ENCODE measurements around the gene EFNA4. TPM values are rescaled to one million over a fixed set of nuclear protein-coding genes. Genes with fewer than 3 reads are reported as not detected.

EFNA4 gene
- total and polyA plus RNA-seq, 2 of the 8 experiments (the other 6 are each of a cell fraction or from before 2014, with no cell fraction given), result 21.9 to 23.9 TPM

GRCh38 chr1:155070158-155070621 lies 6.7 kb downstream of the EFNA4 start:
- Histone ChIP-seq H2BK15ac (ENCODE audit: low read length) (peak overlapping the region; percentile 61; the same call in 1 of the 2 replicates), H2BK12ac (ENCODE audit: low read depth, low read length) (0 out of 2 replicates have a peak overlapping the region, but pooled peaks have one; percentile 43), H3K27ac (ENCODE audit: low read depth, low read length) (no peak overlapping the region), H2BK120ac (replicated peaks; ENCODE audit: low read depth, low read length) (no peak overlapping the region), H3K4me2 (ENCODE audit: insufficient read depth in 1 of 2, low read depth in 2 of 2, low read length in 2 of 2) (peak overlapping the region; percentile 97 to 99), H4K8ac (ENCODE audit: extremely low read depth, insufficient read depth, low read length) (peak overlapping the region; percentile 16; the same call in 1 of the 2 replicates), H3K36me3 (ENCODE audit: control insufficient read depth in 2 of 4, insufficient read depth in 4 of 4, low read length in 3 of 4) (peaks cover 0 to 12% (median 4%) of the 10 kb centered on the region in 4 experiments; a peak in 5 of 8 replicates), H3K23ac (ENCODE audit: insufficient read length) (no peak overlapping the region), H2BK20ac (ENCODE audit: low read length) (no peak overlapping the region), H3K4me1 (replicated peaks in 1 of 4; ENCODE audit: control insufficient read depth in 3 of 4, insufficient read depth in 4 of 4, low read length in 3 of 4) (peaks cover 4 to 33% (median 21%) of the 10 kb centered on the region in 4 experiments), H3K18ac (ENCODE audit: extremely low read depth, low read length) (0 out of 2 replicates have a peak overlapping the region, but pooled peaks have one; percentile 51), H2AK5ac (ENCODE audit: low read depth, low read length) (0 out of 2 replicates have a peak overlapping the region, but pooled peaks have one; percentile 90), H3K9ac (replicated peaks in 1 of 4; ENCODE audit: extremely low read depth in 1 of 4, low read depth in 3 of 4, low read length in 3 of 4) (peak overlapping the region in 2 of 4 experiments; percentile 13 to 57; a peak in 2 of 7 replicates), H3K56ac (replicated peaks; ENCODE audit: insufficient read length, low read depth, low read length) (no peak overlapping the region), H3K79me2 (ENCODE audit: control insufficient read depth in 1 of 2, insufficient read depth in 2 of 2, low read length in 2 of 2) (peaks cover 0 to 5% of the 10 kb centered on the region in 2 experiments; a peak in 1 of 4 replicates), H2AFZ (ENCODE audit: low read length) (no peak overlapping the region), H4K91ac (replicated peaks; ENCODE audit: insufficient read length, low read length) (no peak overlapping the region), H2BK5ac (ENCODE audit: low read depth, low read length) (peak overlapping the region; percentile 60; the same call in 1 of the 2 replicates), H3K14ac (ENCODE audit: insufficient read length) (no peak overlapping the region), H3K79me1 (ENCODE audit: low read depth, low read length) (no peaks in the 10 kb centered on the region), H3K4me3 (ENCODE audit: extremely low read depth in 1 of 4, insufficient read depth in 2 of 4, low read depth in 3 of 4, low read length in 4 of 4) (peak overlapping the region; percentile 42 to 64 (median 57)), H4K20me1 (replicated peaks in 1 of 2; ENCODE audit: control insufficient read depth in 1 of 2, insufficient read depth in 2 of 2, low read length in 2 of 2) (peaks cover 12 to 19% of the 10 kb centered on the region in 2 experiments), H3K4ac (replicated peaks; ENCODE audit: insufficient read length, low read depth, low read length) (no peak overlapping the region), H3K23me2 (ENCODE audit: low read depth, low read length) (peaks cover 11% of the 10 kb centered on the region), H4K5ac (ENCODE audit: insufficient read length, low read depth, low read length) (no peak overlapping the region), H3K9me3 (ENCODE audit: insufficient read depth in 2 of 2, low read depth in 1 of 2, low read length in 1 of 2) (no peaks in the 10 kb centered on the region), H3K27me3 (replicated peaks in 1 of 4; ENCODE audit: control insufficient read depth in 3 of 4, extremely low read depth in 1 of 4, insufficient read depth in 3 of 4, low read length in 3 of 4) (peaks cover 0 to 7% (median 1%) of the 10 kb centered on the region in 4 experiments; a peak in 3 of 7 replicates)
- POLR2A ChIA-PET (ENCODE audit: partially characterized antibody), result interaction anchor here (0.6 to 3.2 kb wide), 17 partner anchors 8 to 126 kb away, joined by 3 to 21 read pairs (median 3); partner anchors contain the start of genes EFNA3, FLAD1, PBXIP1 and SHC1
- WGBS, 2 experiments (ENCODE audit: extremely low coverage in 1 of 2, insufficient coverage in 1 of 2, insufficient read length in 1 of 2, insufficient replicate concordance in 2 of 2, low coverage in 1 of 2, low lambda C conversion rate in 2 of 2, missing lambda C conversion rate in 1 of 2), result 12% methylated on average over 18 of the region's 28 CpGs; no CpG with 5 or more reads in 1 of the 2 experiments
- no peak for FAIRE-seq
- CTCF ChIA-PET (ENCODE audit: partially characterized antibody), result interaction anchor here (0.7 to 33.9 kb wide), 12 partner anchors 10 to 207 kb away, joined by 3 to 907 read pairs (median 4); partner anchors contain the start of genes ADAM15, EFNA3, EFNA4 and PMVK
- DNase-seq (ENCODE audit: low read depth in 1 of 2, low spot score in 2 of 2), result no peak
- TF ChIP-seq YY1 (IDR thresholded peaks at IDR 0.05; ENCODE audit: low read depth, low read length), result no peak
- TF ChIP-seq EGR1 (IDR thresholded peaks at IDR 0.05; ENCODE audit: borderline replicate concordance, low read depth, low read length), result no peak
- no peak for TF ChIP-seq SAP30 (IDR thresholded peaks at IDR 0.05; ENCODE audit: insufficient read depth, insufficient replicate concordance, low read length)
- TF ChIP-seq BRCA1 (IDR thresholded peaks at IDR 0.05; ENCODE audit: low read depth, low read length), result no peak
- TF ChIP-seq, protein P1, sequence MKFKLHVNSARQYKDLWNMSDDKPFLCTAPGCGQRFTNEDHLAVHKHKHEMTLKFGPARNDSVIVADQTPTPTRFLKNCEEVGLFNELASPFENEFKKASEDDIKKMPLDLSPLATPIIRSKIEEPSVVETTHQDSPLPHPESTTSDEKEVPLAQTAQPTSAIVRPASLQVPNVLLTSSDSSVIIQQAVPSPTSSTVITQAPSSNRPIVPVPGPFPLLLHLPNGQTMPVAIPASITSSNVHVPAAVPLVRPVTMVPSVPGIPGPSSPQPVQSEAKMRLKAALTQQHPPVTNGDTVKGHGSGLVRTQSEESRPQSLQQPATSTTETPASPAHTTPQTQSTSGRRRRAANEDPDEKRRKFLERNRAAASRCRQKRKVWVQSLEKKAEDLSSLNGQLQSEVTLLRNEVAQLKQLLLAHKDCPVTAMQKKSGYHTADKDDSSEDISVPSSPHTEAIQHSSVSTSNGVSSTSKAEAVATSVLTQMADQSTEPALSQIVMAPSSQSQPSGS (IDR thresholded peaks at IDR 0.05; ENCODE audit: low read length), result no peak
- TF ChIP-seq SP2 (IDR thresholded peaks at IDR 0.05; ENCODE audit: low read length), result no peak
- TF ChIP-seq GTF2F1 (IDR thresholded peaks at IDR 0.05; ENCODE audit: borderline replicate concordance, low read depth, low read length), result no peak
- no peak for TF ChIP-seq RAD21 (IDR thresholded peaks at IDR 0.05 in 1 of 2, conservative IDR thresholded peaks at IDR 0.05 in 1 of 2; ENCODE audit: low read depth in 2 of 2, low read length in 2 of 2)
- no peak for TF ChIP-seq TCF12 (IDR thresholded peaks at IDR 0.05; ENCODE audit: low read depth, low read length)
- no peak for TF ChIP-seq CBX5 (IDR thresholded peaks at IDR 0.05; ENCODE audit: low read depth, low read length)

Measured in H1 (cell line).